Fibroblast of the conjunctiva (primary cell): ENCODE data around the gene LAMB1.
"Not testable (repeated sequence)": the region's sequence is repeated elsewhere in the genome, so short reads cannot be mapped to it uniquely, and the experiment has no call there.

ENCODE experiments used
- DNase-seq: peaks from one replicate; pipeline ENCODE4 v3.0.0-alpha.2; 2010; ENCODE audit warnings: low read depth

LAMB1 gene

DNA sequence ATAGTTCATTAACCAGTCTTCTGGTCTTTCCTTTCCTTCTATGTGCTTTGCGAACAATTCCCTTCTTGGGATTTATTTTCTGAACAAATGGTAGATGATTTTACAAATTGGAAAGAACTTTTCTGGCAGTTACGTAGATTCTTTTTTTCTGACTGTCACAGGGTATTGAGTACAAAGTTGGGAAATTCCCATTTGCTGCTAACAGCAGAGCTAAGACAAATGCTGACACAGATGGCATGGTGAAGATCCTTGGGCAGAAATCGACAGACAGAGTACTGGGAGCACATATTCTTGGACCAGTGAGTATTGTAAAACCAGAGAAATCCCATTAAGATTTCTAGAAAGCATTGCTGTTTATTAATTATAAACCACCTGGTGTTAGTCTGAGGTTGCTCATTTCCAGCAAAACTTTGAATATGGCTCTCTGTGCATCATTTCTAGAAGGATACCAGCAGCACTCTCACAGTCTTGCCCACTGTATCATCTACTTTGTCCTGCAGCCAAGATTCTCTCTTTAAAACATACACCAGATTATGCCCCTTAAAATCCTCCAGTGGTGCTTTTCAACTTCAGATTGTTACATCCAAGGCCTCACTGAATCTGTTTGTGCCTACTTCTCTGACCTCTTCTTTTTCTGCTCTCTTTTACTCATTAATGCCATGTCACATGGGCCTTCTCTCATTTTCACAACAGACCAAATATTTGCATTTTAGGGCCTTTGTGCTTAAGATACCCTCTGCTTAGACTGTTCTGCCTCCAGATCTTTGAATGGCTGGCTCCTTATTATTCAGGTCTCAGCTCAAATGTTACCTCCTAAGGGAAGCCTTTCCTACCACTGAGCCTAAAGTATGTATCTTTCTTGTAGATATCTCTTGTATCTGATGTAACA lies 85.0 kb downstream of the LAMB1 start:
- DNase-seq: no peak

- no peak for DNase-seq
Measured at GRCh38 chr7:107915541-107915940, 87.4 kb downstream of the LAMB1 start.

GRCh38 chr7:107914831-107915230 lies 88.1 kb downstream of the LAMB1 start:
- DNase-seq: no peak

DNA sequence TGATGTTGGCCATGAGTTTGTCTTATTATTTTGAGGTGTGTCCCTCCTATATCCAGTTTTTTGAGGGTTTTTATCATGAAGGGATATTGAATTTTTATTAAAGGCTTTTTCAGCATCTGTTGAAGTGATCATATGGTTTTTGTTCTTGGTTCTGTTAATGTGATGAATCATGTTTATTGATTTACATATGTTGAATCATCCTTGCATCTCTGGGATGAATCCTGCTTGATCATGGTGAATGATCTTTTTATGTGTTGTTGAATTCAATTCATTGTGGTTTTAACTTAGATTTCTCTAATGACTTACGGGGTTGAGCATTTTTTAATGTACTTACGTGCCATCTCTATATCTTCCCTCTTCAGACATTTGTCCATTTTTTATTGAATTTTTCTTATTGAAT lies 89.1 kb downstream of the LAMB1 start:
- no peak for DNase-seq

- no peak for DNase-seq
Measured at GRCh38 chr7:107911981-107912380, 91.0 kb downstream of the LAMB1 start.

GRCh38 chr7:107909445-107909844 lies 93.5 kb downstream of the LAMB1 start:
- no peak for DNase-seq

DNA sequence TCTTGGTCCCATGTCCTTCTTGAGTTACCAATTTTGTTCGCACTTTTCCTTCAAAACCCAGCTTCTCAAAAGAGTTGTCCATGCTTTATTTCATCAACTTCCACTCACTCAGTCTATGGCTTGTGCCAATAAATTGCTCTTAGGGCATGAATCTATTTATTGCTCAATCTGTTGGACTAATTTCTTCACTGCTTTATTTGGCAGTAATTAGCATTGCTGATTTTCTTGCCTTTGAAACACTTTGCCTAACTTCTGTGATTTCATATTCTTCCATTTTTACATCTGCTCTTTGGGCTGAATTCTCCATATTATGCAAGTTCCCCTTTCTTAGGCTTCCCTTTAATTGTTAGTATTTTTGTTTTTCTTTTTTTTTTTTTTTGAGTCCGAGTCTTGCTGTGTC lies 95.2 kb downstream of the LAMB1 start:
- no peak for DNase-seq

GRCh38 chr7:107902381-107902780 lies 100.6 kb downstream of the LAMB1 start:
- DNase-seq: no peak

DNA sequence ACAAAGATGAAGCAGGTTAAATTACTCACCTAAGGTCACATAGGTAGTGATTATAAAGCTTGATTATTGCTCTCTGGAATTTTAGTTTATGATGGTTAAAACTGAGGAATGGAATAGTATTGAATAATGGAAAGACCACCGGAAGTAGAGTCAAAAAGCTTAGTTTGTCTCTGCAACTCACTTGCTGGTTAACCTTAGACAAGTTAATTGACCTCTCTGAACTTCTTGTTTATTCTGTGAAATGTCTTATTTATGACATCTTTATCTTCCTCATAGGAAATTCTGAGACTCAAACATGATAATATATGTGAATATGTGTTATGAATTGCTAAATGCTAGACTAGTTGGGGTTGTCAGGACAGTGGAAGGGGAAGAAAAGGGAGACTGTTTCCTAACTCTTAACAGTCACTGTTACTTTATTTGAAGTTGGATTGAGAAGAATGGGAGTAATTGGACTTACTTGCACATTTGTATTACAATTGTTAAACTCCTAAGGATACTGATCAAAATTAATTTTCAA lies 102.4 kb downstream of the LAMB1 start:
- no peak for DNase-seq

DNA sequence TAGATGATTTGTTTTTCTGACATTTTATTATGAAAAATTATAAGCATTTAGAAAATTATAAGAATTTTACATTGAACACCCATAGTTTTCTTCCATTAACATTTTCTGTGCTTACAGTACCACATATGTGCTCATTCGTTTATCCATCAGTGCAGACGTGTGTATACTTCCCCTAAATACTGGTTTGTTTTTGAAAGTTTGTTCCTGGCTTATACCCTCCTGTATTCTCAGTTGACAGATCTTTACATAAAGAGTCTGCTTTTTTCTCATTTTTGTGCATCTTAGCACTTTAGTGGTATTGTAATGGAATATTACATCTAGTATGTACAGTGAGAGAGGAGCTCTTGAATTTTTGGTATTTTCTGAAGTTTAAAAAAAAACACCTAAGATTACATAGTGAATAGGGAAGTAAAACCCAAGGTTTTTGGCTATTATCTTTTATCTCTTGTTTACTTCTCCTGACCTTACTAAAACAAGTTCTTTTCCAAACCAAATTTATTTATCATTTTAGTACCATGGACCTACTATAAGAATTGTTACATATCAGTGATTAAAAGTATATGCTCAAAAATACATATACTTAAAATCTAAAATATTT lies 103.9 kb downstream of the LAMB1 start:
- DNase-seq: no peak

- not testable (repeated sequence) for DNase-seq
Measured at GRCh38 chr7:107892367-107892741, 110.6 kb downstream of the LAMB1 start.

DNA sequence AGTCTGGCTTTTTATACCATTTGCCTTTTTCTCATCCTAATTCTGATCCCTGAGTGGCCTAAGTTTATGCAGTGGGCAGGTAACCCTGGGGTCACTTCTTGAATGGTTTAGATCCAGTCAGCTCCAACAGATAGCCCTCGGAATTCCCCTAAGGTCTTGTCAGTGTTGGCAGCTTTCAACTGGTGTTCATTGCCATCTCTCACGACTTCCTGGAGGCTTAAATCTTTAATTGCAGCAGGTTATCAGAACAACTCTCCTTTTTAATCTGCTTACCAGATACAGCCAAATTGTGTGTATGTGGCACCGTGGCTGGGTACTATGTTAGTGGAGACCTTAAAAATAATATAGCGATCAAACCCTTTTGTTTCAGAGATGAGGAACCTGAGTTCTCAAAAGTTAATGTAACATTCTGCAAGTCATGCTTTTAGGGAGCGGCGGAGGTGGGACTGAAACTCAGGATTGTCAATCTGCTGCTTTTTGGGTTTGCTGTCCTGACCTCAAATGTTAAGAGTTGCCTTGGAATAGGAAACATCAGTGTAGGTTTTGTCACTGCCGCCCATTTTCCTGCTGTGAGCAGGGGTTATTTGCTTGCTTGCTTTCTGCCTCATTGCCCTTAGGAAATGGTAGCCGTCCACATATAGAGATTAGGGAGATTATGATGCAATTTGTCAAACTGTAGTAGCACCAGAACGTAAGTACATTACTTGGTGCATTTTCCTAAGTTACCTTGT lies 111.2 kb downstream of the LAMB1 start:
- DNase-seq: no peak

DNA sequence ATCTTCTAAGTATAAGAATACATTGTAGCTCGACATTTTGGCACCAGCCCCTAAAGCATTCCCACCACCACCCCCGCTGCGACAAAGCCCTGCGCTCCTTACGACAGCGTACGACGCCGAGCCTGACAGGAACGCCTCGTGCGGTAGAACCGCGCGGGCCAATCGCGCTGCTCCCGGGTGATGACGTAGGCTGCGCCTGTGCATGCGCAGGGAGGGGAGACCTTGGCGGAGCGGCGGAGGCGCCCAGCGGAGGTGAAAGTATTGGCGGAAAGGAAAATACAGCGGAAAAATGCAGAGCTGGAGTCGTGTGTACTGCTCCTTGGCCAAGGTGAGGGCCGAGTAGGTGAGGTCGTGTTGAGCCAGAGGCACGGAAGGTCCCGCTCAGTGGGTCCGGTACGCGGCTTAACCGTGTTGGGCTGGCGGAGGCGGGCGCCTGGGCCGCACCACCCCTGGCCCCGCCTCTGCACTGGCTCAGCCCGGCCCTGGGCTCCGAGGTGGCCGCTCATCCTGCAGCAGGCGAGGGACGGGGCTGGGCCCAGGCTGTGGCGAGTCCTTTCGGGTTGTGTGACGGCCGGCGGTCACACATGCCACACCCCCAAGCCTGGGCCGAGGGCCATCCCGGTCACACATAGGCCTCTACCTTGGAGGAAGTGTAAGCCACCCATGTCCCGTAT lies 111.9 kb downstream of the LAMB1 start, which contains the start of gene DLD:
DLD (plus strand) TSS at position 222 of the 674 bp plus-strand sequence; CDS start at position 290, 68 bp downstream.
- DNase-seq: peak; percentile 77

- DNase-seq: no peak
Measured at GRCh38 chr7:107890493-107890961, 112.4 kb downstream of the LAMB1 start.

DNA sequence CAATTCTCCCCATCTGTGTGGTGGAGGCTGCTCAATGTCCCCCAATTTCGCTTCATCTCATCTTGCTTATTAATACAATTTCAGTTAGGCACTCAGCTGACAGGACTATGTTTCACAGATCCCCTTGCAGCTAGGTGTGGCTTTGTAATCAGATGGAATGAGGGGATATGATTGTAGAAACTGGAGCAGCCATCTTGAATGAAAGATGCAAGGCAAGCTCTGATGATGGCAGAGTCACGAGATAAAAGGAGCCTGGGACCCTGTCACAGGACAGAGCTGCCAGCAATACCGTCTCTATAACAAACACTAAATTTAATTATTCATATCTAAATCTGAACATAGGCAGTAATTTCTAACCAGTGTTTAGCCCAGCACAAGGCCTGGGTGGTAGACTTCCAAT lies 113.0 kb downstream of the LAMB1 start:
- DNase-seq: no peak

GRCh38 chr7:107887827-107888226 lies 115.1 kb downstream of the LAMB1 start:
- not testable (repeated sequence) for DNase-seq

GRCh38 chr7:107884066-107884818 lies 118.7 kb downstream of the LAMB1 start:
- no peak for DNase-seq

- DNase-seq: no peak
Measured at GRCh38 chr7:107882766-107883165, 120.2 kb downstream of the LAMB1 start.

DNA sequence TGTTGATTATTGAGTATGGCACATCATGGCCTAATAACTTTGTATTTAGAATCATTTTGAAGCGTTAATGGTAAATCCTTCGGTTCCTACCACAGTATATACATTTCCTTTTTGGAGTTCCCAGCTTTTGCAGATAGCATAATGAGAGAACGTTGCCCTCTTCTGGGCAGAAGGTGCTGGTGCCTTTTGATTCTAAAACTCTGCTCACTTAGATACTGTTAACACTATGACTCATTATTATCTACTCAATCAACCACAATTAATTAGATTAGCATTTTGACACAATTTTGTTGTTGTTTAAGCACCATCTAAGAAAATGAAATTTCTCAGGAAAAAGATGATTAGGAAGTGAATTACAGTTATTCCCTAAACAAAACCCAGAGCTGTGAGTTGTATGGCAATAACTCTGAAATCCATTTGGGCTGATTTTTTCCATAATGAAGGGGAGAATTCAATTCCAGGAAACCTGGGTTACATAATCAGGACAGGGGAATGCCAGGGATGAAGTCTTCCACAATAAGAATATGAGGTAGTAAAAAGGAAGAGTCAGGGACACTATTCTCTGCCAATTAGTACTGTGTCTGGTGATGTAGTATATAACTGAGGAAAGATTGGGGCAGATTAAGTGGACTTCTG lies 123.4 kb downstream of the LAMB1 start:
- peak; percentile 46 for DNase-seq

DNA sequence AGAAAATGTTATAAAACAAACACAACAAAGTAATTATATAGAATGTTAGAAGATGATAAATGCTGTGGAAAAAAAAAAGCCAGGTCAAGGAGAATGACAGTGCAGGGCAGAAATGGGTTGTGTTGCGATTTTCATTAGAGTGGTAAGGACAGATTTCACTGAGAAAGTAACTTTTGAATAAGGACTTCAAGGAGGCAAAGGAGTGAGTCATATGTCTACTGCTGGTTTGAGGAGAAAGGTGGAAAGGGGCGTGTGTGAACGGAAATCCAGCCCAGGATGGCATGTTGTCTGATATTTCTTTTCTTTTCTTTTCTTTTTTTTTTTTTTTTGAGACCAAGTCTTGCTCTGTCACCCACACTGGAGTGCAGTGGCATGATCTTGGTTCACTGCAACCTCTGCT lies 124.3 kb downstream of the LAMB1 start:
- no peak for DNase-seq
